LoVo (cell line): ENCODE results near the gene HMGB2.

Experiments
- DNase-seq: peaks from one replicate; pipeline ENCODE4 v3.0.0-alpha.2; 2016; ENCODE audit warnings: low spot score

Gene HMGB2

DNA sequence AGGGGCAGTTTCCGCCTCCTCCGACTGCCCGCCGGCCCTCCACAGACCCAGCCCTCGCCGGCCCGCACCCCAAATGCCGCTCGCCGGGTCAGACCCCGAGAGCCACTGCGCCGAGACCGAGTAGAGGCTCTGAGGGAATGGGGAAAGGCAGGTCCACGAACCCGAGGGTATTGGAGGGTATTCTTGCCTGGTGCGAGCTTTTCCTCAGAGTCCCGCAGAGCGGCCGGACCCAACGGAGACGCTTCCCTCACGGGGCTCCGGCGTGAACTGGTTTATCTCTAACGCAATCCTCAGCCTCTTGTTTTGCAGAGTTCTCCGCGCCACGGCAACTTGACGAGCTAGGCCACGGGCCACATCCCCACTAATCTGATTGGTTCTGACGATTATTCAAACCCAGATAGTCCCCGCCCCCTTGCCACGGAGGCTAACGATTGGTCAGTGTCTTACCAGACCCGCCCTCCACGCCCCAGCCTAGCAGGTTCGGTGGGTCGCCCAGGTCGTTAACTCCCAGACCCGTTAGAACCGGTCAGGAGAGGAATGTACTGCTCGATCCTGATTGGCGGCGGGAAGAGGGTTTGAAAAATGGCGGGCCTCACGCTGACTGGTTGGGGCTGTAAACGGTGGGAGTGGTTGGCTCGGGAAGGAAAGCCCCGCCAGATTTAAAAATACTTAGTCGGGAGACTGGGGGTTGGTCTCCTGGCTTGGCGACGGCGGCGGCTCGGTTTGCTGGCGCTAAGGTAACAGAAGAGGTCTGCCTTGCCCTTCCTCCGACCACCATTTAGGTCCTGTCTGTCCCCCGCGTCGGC is at the start of gene HMGB2:
HMGB2 (minus strand) TSS at position 274 of the 806 bp plus-strand sequence. CDS start 709 bp downstream, outside the sequence.
- DNase-seq = peak; percentile 98

DNA sequence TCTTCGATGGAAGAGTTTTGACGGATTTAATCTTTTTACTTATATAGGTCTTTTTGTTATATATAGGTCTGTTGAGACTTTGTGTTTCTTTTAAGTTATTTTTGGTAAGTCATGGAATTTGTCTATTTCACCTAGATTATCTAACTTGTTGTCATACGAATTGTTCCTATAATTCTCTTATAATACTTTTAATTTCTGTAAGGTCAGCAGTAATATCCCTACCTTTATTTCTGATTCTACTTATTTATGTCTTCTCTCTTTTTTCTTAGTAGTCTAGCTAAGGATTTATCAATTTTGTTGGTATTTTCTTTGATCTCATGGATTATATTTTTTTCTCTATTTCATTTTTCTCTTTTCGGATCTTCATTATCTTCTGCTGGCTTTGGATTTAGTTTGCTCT is 48.2 kb upstream of the HMGB2 start:
- no peak for DNase-seq

DNA sequence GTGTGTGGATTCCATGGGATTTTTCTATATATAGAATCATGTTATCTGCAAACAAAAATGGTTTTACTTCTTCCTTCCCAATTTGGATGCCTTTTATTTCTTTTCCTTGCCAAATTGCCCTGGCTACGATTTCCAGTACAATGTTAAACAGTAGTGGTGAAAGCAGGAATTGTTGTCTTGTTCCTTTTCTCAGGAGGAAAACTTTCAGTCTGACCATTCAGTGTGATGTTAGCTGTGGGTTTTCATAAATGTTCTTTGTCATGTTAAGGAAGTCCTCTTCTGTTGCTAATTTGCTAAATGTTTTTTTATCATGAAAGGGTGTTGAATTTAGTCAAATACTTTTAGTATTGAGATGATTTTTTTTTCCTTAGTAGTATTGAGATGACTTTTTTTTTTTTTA is 47.5 kb upstream of the HMGB2 start:
- DNase-seq = no peak

DNA sequence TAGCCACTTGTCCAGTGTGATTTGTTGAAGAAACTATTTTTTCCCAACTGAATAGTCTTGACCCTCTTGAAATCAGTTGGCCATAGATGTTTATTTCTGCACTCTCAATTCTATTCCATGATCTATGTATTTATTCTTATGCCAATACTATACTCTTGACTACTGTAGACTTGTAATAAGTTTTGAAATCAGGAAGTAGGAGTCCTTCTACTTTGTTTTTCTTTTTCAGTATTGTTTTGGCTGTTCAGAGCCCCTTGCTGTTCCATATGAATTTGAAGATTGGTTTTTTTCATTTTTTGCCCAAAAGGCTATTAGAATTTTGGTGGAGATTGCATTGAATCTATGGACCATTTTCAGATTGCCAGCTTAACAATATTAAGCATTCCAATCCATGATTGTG is 46.8 kb upstream of the HMGB2 start:
- DNase-seq = no peak

DNA sequence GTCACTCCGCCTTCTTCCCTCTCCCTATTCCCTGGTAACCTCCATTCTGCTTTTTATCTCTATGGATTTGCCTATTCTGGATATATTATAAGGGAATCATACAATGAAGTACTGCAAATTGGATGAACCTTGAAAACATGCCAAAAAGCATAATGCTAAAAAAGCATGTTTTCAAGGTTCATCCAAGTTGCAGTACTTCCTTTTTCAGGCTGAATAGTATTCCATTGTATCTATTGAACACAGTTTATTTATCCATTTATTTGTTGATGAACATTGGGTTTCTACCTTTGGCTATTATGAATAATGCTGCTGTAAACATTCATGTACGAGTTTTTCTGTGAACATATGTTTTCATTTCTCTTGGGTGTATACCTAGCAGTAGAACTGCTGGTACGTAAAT is 45.8 kb upstream of the HMGB2 start:
- no peak for DNase-seq

DNA sequence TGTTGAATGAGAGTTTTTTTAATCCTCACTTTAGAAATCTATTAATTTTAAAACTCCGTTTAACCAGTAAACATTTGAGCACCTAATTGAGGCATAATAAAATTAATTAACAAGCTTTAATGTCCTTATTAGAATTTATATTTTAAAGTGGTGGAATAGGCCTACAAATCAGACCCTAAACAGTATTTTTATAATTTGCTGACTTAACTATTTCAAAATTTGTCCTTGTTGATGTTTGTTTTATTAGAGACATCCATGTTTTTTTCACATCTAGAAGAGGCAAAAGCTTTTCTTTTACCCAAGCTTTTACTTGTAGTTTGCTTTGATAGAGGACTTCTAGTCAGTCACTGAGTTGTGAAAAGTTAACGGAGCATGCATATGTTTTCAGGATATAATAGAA is 40.4 kb upstream of the HMGB2 start:
- DNase-seq = no peak

DNA sequence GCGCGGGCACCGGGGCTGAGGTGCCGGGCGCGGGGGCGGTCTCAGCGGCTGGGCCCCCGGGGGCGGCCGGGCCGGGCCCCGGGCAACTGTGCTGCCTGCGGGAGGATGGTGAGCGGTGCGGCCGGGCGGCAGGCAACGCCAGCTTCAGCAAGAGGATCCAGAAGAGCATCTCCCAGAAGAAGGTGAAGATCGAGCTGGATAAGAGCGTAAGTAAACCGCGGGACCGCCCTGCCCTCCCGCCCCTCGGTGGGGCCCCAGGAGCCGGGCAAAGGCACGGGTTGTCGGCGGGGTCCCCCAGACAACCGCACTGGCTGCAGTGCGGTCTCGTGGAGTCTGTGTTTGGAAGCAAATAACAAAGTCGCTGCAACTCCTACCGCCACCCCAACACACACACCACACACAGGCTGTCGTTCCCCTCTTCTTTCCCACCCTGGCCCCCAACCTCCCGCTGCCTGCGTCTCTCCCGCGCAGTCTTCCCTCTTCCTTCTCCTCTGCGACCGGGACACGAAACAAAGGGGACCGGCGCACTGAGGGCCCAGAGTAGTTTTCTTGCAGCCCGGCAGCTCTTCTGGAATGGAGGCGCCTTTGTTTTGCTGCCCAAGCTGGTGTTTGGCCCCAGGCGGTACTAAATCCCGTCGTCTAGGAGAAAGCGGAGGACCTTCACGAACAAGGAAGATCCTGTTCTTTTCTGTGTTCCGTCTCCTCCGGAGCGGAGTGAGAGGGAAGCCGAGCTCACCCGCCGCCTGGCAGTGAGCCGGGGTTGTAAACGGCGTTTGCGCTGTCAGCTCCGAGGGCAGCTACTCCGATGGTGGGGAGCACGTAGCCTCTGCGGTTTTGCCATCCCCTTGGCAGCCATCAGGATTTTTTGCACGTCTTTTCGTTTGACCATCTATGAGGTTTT is 37.4 kb upstream of the HMGB2 start:
- peak; percentile 49 for DNase-seq

DNA sequence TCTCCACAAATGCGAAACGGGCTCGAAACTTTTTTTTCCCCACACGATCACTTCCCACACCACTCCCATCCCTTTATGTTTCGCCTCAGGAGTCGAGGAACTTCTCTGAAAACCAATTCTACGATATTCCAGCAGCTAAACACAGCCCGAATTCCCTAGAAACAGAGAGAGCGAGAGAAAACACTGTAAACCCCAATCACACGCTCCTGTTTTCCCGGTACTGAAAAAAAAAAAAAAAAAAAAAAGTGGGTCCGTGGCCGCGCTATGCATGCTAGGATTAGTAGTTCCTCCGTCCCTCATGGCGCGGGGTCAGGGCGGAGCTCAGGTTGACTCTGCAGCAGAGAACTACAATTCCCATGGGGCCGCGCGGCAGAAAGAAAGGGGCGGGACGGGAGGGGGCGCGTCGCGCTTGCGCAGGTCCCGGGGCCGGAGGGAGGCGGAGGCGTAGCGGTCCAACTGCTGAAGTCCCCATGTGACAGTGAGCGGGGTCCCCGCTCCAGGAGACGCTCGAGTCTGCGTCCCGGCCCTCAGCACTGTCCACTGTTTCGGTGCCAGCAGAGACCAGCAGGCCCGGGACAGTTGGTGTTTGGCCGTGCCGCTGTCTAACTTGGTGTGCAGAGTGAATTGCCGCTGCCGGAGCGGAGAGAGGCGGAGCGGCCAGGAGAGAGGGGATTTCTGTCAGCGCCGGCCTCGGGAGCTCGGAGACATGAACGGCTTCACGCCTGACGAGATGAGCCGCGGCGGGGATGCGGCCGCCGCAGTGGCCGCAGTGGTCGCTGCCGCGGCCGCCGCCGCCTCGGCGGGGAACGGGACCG is 36.5 kb upstream of the HMGB2 start, which contains the start of gene SAP30:
SAP30 (plus strand) TSS at position 478 of the 815 bp plus-strand sequence; CDS start at position 707, 229 bp downstream.
- DNase-seq = peak; percentile 96

DNA sequence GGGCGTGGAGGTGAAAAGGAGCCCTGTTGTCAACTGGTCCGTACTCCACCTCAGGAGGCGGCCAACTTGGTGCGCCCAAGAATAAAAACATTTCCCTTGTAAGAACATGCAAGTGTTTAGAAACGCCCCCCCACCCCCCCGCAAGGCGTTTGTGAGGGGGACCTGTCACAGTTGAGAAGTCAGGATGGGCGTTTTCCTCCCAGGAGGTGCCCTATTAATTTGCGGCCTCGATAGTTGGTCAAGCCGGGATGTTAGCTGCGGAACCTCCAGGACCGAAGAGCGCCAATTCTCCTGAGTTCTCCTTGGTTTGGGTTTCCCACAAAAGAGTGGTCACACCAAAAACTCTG is 35.9 kb upstream of the HMGB2 start:
- DNase-seq = no peak

DNA sequence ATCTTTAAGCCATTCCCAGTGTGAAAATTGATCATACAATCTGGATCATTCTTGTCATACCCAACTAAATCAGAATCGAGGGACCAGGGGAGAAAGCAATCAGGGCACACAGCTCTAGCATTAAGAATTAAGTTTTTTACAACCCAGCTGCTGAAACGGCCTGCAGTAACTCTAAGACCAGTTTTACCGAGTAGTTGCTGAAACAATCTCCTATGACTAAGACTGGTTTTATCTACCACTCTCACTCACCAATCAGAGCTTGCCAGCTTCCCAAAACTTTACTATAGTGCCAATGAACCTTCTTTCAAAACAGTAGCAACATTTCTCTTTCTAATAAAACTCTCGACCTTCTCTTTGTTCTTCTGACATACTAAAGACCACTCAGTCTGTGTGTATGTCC is 33.8 kb upstream of the HMGB2 start:
- DNase-seq = no peak

DNA sequence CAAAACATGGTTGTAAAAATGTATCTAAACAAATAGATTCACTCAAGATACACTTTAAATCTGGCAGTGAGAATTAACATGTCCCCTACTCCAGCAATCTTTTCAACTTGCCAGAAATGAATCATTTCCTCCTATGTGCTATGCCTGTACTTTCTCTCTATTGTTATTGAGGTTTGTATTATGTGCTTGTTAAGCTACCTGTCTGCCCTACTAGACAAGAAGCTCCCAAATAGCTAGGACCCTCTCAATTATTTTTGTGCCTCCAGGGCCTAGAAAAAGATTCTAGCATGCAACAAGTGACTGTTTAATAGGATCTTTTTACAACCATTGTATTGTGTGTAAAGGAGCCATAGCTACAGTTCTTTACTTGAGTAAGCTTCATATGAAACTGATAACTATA is 33.1 kb upstream of the HMGB2 start:
- no peak for DNase-seq

DNA sequence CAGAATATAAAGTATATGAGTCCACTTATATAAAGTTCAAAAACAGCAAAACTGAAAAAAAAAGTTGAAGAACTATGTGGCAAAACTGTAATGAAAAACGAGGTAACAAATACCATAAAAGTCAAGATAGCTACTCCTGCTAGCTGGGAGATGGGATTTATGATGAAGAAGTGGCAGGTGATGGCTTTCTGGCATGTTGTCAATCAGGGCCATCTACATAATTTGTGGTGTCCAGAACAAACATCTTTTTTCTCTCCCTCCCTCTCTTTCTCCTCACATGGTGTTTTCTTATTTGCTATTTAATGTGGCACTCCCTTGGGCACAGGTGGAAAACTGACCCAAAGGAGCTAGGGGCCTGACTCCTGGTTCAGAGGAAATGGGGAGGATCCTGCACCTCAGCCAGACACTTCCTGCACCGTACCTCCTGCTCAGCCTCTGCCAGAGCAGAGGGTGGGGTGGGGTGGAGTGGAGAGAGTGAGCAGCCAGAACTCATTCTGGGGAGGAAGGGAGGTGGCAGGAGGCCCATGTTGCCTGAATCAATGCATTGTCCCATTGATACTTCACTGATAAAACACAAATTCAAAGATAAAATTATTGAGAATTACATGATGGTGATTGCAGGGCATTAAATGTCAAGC is 31.3 kb upstream of the HMGB2 start:
- DNase-seq = no peak

DNA sequence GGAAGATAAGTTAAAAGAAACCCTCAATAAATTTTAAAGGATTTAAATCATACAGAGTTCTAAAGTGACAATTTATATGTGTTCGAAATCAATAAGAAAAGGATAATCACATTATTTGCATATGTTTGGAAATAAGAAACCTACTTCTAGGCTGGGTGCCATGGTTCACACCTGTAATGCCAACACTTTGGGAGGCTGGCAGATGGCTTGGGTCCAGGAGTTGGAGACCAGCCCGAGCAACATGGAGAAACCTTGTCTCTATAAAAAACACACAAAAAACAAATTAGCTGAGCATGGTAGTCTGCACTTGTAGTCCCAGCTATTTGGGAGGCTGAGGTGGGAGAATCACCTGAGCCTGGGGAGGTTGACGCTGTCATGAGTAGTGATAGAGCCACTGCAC is 28.5 kb upstream of the HMGB2 start:
- no peak for DNase-seq

DNA sequence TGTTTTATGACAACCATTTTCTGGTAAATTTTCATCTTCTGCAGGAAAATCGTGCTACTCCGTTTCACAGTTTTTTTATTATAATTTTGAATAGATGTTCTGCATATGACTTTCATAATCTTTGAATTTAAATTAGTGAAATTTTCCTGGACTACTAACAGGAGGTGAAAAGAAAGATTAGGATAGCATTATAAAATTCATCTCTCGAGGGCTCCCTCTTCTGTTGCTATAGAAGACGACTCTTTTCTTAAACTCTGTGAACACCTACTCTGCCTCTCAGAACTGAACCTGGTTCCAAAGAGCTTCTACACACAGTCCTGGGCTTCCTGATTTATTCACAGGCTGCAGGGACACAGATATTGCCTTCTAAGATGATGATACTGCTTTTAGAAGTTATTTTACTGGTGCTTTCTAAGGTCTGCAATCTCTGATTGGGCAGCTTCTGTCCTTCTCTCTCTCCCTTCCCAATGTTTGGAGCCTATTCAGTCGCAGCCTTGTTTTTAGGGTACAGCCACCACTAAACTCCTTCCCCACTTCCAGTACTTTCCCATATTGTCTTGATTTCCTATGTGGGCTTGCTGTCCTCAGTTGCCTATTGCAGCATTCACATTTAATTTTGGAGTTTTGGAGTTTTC is 26.5 kb upstream of the HMGB2 start:
- DNase-seq = peak; percentile 12

DNA sequence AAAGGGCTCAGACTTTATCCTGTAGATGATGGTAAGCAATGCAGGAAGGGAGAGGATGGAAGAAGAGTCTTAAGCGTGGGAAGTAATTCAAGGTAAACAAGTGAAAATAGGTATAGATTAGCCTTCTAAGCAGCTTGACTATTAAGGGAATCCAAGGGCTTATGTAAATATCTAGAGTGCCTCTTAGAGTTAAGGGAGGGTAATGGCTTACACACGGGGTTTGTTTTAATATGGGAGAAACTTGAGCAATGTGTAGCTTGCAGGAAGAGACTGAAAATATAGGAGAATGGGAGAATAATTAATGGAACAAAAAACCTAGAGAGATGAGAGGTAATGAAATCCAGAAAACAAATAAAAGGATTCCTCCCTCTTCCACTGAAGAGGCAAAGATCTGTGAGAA is 23.8 kb upstream of the HMGB2 start:
- no peak for DNase-seq

DNA sequence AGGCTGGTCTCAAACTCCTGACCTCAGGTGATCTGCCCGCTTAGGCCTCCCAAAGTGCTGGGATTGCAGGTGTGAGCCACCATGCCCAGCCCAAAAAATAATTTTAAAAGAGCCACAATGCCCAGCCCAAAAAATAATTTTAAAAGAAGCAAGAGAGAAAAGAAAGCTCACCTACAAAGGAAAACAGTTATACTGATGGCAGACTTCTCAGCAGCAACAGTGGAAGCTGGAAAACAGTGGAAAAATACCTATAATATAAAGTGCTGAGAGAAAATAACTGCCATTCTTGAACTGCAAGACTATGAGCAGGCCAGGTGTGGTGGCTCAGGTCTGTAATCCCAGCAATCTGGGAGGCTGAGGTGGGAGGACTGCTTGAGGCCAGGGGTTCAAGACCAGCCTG is 13.3 kb upstream of the HMGB2 start:
- DNase-seq = no peak

DNA sequence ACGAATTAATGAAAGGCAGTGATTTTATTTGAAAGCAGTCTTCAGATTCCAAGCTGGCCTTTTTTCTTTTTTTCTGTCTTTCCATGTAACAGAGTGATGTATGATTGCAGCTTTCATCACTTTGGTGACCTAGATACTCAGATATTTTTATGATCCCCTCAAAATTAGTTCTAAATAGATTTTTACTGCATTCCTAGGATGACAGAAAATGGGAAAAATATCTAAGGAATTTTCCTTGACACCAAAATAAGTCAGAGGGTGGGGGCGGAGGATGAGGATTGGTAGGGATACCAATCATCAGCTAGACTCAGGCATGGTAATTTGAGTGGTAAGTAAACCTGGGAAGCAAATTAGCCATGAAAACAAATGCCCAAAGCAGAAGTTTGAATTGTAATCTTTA is 11.9 kb upstream of the HMGB2 start:
- peak; percentile 15 for DNase-seq

DNA sequence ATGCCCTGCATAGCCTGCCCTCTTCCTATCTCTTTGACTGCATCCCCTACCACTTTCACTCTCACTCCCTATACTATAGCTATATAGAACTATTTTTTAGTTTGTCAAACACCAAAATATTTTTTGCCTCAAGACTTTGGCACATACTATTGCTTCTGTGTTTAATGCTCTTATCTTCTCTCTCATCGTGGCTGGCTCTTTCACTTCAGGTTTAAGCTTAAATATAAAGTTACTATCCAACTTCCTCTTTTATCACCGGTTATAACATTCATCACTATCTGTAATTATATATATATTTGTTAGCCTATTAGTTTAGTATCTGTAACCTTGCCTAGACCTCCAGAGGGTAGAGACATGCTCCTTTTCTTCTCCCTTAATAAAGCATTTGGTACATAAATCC is 11.5 kb upstream of the HMGB2 start:
- DNase-seq = no peak

DNA sequence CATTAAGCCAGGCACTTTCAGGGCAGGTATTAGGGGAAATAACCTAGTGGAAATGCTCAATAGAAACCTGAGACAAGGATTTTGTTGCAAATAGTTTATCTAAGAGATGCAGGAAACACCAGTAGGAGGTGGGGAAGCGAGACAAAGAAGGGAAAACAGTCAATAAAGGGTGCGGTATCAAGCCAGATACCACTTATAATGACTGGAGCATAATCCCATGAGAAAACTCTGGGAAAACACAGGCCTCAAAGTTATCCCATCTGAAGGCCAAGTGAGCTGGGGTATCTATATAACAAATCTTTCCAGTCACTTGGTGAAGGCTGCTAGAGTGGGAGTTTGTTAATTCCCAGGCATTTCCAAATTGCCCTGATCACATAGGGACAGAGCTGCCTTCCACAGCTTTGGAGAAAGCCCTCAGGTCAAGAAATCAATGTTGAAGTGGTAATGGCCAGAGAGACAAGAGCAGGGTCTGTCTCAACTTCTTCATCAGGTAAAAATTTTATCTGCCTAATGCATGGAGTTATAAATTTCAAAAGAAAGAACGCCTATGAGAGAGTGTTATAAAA is 9.8 kb upstream of the HMGB2 start:
- DNase-seq = no peak

DNA sequence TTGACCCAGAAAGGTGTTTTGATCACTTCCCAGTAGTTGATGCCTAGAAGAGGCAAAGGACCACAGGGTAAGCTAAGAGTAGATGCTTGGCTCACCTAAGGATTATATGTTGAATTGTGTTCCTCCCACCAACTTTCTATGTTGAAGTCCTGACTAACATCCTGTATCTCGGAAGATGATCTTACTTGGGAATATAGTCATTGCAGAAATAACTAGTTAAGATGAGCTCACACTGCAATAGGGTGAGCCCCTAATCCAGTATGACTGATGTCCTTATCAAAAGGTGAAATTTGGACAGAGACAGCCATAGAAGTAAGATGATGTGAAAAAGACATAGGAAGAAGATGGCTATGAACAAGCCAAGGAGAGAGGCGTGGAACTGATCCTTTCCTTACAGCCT is 3.3 kb upstream of the HMGB2 start:
- DNase-seq = no peak
